ENCODE data around the gene WDR38.
"Not testable (repeated sequence)": the region's sequence is repeated elsewhere in the genome, so short reads cannot be mapped to it uniquely, and the experiment has no call there.

The WDR38 gene

DNA sequence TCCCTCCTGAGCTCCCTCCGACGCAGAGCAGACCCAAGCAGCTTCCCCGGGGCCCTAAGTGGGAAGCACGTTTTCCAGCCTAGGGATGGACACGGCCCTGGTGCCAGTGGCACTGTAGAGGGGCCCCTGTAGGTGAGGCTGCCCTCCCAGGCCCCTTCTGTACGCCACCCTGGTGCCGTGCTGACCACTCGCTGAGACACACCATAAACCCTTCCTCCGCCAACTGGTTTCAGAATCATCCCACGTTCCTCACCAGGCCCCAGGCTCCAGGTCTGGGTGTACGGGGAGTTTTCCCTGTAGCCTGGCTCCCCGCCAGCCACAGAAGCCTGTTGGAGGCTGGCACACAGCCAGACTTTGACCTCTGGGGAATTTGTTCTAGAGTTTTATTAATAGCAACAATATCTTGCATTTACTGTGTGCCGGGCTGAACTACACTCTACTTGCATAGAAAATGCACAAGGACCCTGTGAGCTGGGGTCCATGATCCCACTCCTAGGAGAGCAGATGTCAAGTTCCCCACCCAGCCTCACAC lies 18.2 kb upstream of the WDR38 start:
- no peak for DNase-seq

DNA sequence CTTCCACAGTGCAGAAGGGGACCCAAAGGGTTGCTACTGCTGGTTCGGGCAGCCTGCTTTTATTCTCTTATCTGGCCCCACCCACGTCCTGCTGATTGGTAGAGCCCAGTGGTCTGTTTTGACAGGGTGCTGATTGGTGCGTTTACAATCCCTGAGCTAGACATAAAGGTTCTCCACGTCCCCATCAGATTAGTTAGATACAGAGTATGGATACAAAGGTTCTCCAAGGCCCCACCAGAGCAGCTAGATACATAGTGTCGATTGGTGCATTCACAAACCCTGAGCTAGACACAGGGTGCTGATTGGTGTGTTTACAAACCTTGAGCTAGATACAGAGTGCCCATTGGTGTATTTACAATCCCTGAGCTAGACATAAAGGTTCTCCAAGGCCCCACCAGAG lies 15.1 kb upstream of the WDR38 start:
- DNase-seq: not testable (repeated sequence)

- not testable (repeated sequence) for DNase-seq
These were observed 14.5 kb upstream of the WDR38 start for GRCh38 chr9:124838567-124839275.

GRCh38 chr9:124839612-124840299 lies 13.5 kb upstream of the WDR38 start:
- no peak for DNase-seq

GRCh38 chr9:124840300-124840833 lies 12.9 kb upstream of the WDR38 start:
- DNase-seq: no peak

DNA sequence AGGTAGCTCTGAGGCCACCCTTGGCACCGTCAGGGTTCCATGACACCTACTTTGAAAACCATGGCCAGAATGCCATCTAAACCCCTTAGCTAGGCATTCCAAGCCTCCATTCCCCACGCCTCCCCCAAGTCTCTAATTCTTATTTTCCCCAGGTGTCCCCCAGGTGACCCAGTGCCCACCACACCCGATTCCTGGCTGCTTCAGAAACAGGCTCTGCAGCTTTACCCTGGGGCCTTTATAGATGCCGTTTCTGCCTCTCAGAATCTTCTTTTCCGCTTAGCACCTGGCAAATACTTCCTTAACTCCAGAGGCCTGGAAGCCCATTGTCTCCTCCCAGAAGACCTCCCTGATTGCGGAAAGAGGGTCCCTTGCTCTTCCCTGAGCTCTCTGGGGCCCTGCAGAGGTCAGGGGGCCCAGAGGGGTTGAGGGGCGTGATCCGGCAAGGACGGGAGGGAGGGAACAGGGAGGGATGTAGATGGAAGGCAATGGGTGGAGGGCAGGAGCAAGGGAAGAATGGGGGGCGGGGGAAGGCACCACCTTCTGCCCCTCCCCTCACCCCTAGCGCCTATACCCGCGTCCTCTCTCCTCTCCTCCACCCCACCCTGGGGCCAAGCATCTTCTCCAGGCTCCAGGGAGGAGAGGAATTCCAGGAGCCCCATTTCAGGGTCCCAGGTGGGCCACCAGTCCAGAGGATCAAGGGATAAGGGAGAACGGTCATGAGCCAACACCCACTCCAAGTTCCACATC lies 12.0 kb upstream of the WDR38 start:
- no peak for DNase-seq

- no peak for DNase-seq
These were observed 9.7 kb upstream of the WDR38 start for GRCh38 chr9:124843456-124844034.

GRCh38 chr9:124844291-124844690 lies 9.0 kb upstream of the WDR38 start:
- no peak for DNase-seq

DNA sequence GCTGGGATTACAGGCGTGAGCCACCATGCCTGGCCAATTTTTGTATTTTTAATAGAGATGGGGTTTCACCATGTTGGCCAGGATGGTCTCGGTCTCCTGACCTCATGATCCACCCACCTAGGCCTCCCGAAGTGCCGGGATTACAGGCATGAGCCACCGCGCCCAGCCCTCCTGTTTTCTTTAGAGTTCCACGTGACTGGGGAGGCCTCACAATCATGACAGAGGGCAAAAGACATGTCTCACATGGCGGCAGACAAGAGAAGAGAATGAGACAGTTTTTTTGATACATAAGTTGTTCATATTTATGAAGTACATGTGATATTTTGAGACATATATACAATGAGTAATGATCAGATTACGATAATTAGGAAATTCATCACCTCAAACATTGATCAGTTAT lies 6.8 kb upstream of the WDR38 start:
- DNase-seq: not testable (repeated sequence)

GRCh38 chr9:124846969-124847368 lies 6.3 kb upstream of the WDR38 start:
- no peak for DNase-seq

DNA sequence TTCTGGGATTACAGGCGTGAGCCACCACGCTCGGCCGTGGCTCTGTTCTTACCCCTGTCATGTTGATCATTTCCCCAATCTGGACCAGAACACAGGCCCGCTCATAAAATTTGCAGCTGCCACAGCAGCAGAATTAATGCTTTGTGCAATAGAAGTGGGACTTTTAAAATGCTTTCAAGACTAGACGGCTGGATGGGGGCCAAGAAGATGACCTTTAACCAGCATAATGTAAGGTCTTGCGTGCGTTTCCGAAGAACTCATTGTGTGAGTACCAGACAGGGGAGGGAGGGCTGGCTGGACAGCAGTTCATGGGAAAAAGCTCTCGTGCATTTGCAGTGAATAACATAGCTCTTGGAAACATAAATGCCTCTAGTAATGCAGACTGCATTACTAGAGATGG lies 3.5 kb upstream of the WDR38 start:
- DNase-seq: no peak

DNA sequence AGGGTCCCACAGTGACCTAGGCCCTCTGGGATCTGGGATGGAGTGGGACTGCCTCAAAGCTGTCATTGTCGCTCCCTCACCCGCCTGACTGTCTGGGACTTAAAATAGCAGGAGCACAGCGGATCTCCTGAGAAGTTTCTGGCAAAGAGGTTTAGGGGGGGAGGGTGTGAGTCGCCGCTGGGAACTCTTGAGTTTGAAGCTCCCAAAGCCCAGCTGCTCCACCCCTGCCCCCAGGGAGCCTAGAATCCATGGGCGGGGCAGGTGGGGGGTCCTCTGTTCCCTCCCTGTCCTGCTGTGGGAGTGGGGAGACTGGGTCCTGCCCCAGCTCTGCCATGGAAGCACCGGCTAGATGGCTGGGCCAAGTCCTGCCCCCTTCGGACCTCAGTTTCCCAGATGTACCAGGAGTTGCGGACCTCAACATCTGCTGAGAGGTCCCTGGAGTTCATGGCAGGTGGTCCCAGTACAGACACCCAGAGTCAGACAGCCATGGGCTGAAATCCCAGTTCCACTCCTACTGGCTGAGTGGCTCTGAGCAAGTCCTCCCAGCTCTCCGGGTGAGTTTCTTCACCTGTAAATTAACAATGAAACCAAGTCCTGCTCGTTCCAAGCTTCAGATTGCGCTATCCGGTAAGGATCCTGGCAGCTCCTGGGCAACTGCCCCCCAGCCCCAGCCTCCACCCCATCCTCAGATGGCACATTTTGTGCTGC lies 985 bp upstream of the WDR38 start:
- DNase-seq: no peak

DNA sequence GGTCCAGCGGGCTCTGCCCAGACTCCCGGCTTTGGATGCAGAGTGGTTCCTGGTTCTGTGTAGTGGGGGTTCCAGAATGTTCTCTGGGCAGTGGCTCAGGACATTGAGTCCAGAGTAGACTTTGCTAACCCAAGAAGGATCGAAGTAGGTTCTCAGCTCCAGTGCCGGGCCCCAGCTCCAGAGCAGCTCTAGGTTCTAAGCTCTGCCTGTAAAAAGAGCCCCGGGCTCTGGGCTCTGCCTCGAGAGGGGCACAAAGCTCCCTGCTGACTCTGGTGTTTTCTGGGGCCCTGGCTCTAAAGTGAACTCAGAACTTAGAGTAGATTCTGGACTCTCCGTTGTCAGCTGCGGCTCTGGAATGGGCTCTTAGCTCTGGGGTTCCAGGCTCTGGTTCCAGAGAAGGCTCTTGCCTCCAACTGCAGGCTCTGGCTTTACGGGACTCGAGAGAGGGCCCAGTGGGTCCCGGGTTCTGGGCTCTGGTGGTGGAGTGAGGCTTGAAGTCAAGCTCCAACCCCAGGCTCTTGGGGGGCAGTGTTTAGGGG lies 414 bp downstream of the WDR38 start:
- no peak for DNase-seq

DNA sequence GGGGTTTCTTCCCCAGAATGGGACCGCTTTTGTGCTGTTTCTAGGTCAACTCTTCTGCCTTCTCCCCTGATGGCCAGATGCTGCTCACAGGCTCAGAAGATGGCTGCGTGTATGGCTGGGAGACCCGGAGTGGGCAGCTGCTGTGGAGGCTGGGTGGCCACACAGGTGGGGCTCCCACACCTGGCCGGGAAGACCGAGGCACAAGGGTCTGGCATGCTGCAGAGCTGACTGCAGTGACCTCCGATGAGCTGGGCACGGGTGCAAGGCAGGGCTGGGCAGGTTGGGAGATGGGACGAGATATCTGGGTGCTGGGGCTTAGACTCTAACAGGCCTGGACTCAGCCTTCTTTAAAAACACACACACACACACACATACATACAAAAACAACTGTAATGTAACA lies 901 bp downstream of the WDR38 start:
- DNase-seq: no peak

GRCh38 chr9:124854822-124855221 lies 1.6 kb downstream of the WDR38 start:
- no peak for DNase-seq

DNA sequence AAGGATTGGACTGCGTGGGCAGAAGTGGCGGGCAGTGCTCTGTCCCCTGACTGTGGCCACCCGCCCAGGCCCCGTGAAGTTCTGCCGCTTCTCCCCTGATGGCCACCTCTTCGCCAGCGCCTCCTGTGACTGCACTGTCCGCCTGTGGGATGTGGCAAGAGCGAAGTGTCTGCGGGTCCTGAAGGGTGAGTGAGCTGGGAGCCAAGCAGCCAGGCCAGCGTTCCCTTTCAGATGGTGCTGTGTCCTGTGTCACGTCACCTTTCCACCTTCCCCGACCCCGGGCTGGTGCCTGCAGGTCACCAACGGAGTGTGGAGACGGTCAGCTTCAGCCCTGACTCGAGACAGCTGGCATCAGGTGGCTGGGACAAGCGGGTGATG lies 2.3 kb downstream of the WDR38 start:
- DNase-seq: no peak

DNA sequence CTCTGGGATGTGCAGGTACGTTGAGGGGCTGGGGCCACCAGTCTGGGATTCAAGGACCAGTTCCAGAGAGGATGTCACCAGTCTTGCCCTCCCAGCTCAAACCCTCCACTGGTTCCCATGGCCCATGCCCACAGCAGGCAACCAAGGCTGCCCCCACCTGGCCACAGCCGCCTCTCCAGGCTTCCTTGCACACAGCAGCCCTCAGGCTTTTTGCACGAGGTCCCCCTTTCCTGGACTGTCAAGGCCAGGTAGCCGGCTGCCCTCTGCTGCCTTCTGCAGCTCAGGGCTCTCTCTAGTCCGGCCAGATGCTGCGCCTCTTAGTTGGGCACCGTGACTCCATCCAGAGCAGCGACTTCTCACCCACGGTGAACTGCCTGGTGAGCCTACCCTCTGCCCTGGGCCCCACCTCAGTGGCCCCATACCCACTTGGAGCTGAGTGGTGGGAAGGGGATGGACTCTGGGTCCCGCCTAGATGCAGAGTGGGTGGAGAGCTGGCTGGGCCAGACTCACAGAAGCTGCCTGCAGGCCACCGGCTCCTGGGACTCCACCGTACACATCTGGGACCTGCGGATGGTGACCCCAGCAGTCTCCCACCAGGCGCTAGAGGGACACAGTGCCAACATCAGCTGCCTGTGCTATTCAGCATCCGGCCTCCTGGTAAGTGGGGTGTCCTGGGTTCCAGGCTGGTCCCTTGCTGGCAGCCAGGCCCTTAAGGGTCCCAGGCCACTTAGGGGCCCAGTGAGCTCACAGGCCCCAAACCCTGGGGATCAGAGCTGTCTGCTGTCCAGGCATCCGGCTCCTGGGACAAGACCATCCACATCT lies 2.9 kb downstream of the WDR38 start:
- DNase-seq: no peak

DNA sequence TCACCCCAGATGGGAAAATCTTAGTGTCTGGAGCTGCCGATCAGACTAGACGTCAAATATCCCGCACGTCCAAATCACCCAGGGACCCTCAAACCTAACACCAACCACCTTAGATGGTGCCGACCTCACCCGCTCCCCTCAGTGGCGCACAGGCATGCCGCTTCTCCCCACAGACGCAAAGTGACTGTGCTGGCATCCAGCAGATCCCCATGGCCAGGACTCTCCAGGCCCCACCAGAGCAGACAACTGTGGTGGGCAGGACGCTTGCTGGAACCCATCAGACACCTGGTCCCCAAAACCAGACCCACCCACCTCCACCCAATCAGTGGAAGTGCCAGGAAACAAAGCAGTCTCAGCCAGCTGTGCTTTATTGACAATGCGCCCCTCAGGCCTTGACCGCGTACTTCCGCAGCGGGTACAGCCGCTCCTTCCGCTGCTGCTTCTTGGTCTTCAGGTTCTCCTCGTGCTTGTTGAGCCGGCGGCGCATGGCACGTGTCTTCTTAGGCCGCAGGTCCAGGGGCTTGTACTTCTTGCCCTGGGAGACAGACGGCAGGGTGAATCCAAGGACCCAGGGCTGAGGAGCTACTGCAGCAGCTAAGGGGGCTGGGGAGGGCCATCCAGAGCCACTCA lies 4.4 kb downstream of the WDR38 start:
- DNase-seq: no peak

- DNase-seq: no peak
These were observed 5.2 kb downstream of the WDR38 start for GRCh38 chr9:124858330-124859046.

Measured in NCI-H1048 (cell line).